Measurements from ENCODE around the gene SLC45A1.

Gene SLC45A1

DNA sequence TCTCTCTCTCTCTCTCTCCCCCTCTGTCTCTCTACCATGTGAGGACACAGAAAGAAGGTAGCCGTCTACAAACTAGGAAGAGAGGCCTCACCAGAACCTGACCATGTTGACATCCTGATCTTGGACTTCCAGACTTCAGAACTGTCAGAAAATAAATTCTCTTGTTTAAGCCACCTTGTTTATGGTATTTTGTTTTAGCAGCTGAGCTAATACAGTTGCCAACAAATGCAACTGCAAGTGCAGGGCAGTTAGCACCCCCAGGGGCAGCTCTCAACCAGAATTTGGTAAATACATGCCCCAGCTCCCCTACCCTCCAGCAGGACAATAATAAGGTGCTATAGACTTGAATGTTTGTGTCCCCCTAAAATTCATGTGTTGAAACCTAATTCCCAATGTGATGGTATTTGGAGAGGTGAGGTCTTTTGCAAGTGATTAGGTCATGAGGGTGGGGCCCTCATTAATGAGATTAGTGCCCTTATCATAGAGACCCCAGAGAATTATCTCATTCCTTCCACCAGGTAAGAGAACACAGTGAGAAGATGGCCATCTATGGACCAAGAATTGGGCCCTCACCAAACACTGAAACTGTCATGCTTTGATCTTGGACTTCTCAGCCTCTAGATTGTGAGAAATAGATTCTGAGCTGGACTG, 6.7 kb upstream of the SLC45A1 start:
- no peak for DNase-seq (ENCODE audit: low read depth)

GRCh38 chr1:8312235-8313218, 5.4 kb upstream of the SLC45A1 start:
- no peak for DNase-seq (ENCODE audit: low read depth)

DNA sequence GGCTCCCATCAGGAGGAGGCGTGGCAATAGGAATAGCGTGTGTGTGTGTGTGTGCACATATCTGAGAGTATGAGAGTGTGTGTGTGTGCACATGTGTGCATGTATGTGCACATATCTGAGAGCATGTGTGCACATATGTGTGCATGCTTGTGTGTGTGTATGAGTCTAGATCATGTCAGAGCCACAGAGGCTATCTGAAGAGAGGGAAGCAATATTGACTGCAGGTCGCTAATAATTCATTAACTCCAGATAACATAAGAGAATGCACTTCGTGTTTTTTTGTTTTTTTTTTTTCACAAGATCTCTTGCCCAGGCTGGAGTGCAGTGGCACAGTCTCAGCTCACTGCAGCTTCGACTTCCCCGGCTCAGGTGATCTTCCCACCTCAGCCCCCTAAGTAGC, 4.7 kb upstream of the SLC45A1 start:
- DNase-seq (ENCODE audit: low read depth) = no peak

- DNase-seq (ENCODE audit: low read depth) = peak; percentile 26
Observed at GRCh38 chr1:8314346-8315280, 3.3 kb upstream of the SLC45A1 start.

GRCh38 chr1:8315573-8316475, 2.1 kb upstream of the SLC45A1 start:
- no peak for DNase-seq (ENCODE audit: low read depth)

GRCh38 chr1:8318436-8318835, 522 bp downstream of the SLC45A1 start:
- no peak for DNase-seq (ENCODE audit: low read depth)

DNA sequence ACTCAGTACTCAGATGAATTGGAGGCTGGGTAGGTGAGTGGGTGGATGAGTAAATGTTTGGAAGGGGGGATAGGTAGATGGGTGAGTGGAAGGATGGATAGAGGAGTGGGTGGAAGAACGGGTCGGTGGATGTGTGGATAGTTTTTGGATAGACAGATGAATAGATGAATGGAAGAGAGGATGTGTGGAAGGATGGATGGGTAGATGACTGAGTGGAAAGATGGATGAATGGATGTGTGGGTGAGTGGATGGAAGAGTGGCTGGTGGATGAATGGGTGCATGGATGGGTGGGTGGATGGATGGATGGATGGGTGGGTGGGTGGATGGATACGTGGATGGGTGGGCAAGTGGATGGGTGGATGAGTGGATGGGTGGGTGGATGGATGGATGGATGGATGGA, 3.7 kb downstream of the SLC45A1 start:
- no peak for DNase-seq (ENCODE audit: low read depth)

DNA sequence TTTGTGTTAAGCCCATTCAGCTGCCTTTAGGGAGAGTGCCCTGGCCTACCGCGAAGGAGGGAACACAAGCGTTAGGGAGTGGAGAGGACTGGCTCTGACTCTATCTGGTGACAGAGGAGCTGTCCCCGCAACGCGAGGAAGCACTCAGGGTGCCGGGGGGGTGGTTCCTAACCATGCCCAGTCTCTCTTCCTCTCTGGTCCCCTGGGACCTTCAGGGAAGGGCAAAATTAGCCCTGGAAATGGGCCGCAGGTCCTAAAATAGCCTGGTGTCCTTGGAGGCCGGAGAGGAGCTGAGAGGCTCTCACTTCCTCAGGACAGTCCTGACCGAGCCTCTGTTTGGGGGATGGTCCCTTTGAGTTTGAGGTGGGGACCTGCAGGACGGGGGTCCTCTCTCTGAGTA, 5.8 kb downstream of the SLC45A1 start:
- DNase-seq (ENCODE audit: low read depth) = no peak

- no peak for DNase-seq (ENCODE audit: low read depth)
Observed at GRCh38 chr1:8324176-8324810, 6.4 kb downstream of the SLC45A1 start.

DNA sequence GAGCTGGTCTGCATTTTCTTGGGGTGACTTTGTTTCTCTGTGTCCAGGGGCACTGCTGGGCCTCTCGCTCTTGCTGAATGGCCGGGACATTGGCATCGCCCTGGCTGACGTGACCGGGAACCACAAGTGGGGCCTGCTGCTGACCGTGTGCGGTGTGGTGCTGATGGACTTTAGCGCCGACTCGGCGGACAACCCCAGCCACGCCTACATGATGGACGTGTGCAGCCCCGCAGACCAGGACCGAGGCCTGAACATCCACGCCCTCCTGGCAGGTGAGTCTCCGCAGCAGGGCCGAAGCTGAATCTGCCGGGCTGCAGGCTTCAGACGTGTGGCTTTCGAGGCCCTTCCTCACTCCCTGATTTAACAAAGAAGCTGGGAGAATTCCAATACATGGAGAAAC, 7.9 kb downstream of the SLC45A1 start:
- DNase-seq (ENCODE audit: low read depth) = no peak

- DNase-seq (ENCODE audit: low read depth) = no peak
Observed at GRCh38 chr1:8326265-8326664, 8.4 kb downstream of the SLC45A1 start.

DNA sequence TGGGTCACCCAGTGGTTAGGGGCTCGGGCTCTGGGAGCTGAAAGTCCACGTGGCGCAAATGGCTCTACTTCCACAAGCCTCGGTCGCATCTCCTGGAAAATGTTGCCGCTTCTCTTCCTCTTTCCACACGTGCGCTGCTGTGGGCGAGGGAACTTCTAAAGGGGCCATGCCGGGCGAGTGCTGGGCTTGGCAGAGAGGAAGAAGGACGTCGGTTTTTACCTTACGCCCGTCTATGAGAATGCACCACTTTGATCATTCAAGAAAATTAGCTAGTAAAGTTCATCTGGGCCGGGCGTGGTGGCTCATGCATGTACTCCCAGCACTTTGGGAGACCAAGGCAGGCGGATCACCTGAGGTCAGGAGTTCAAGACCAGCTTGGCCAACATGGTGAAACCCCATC, 10.4 kb downstream of the SLC45A1 start:
- DNase-seq (ENCODE audit: low read depth) = no peak

DNA sequence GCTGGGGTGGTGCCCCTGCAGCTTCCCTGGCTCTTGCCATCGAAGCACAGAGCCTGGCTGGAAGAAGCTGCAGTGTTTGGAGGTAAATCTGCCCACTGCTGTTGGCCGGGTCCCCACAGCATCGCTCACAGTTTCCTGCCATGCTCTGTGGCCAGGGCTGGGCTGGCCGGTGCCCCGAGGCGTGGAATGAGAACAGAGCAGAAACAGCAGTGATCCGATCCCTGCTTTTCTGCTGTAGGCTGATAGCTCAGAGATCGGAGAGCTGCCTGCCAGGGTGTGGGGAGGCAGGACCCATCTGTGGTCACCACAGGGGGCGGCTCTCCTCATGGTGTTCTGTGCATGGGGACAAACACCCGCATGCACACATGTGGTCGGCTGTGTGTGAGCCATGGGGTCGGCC, 11.5 kb downstream of the SLC45A1 start:
- DNase-seq (ENCODE audit: low read depth) = no peak

DNA sequence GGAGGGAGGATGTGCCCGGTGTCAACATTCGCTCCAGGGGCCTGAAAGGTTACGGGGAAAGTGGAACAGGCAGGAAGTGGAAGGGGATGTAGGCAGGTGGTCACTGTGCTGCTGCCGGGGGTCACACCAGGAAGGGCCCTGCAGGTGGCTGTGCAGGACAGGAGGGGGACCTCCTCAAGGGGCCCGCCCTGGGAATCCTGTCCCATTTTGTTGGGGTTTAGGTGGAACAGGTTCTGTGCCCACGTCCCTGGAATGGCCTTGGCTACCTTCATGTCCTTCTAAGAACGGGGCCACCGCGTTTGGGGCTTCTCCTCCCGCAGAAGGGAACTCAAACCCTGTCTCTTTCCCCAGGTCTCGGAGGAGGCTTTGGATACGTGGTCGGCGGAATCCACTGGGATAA, 11.9 kb downstream of the SLC45A1 start:
- no peak for DNase-seq (ENCODE audit: low read depth)

DNA sequence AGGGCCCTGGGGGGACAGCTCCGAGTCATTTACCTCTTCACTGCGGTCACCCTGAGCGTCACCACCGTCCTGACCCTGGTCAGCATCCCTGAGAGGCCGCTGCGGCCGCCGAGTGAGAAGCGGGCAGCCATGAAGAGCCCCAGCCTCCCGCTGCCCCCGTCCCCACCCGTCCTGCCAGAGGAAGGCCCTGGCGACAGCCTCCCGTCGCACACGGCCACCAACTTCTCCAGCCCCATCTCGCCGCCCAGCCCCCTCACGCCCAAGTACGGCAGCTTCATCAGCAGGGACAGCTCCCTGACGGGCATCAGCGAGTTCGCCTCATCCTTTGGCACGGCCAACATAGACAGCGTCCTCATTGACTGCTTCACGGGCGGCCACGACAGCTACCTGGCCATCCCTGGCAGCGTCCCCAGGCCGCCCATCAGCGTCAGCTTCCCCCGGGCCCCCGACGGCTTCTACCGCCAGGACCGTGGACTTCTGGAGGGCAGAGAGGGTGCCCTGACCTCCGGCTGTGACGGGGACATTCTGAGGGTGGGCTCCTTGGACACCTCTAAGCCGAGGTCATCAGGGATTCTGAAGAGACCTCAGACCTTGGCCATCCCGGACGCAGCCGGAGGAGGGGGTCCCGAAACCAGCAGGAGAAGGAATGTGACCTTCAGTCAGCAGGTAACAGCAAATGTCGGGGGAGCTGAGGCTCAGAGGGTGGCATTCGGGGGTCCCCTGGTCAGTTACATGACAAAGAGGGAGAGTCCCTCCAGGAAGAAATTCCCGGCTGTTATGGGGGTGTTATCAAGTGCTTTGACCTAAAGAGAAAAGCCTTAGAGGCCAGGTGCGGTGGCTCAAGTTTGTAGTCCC, 12.6 kb downstream of the SLC45A1 start:
- no peak for DNase-seq (ENCODE audit: low read depth)

GRCh38 chr1:8332806-8333205, 14.9 kb downstream of the SLC45A1 start:
- no peak for DNase-seq (ENCODE audit: low read depth)

- DNase-seq (ENCODE audit: low read depth) = no peak
Observed at GRCh38 chr1:8333246-8333987, 15.5 kb downstream of the SLC45A1 start.

DNA sequence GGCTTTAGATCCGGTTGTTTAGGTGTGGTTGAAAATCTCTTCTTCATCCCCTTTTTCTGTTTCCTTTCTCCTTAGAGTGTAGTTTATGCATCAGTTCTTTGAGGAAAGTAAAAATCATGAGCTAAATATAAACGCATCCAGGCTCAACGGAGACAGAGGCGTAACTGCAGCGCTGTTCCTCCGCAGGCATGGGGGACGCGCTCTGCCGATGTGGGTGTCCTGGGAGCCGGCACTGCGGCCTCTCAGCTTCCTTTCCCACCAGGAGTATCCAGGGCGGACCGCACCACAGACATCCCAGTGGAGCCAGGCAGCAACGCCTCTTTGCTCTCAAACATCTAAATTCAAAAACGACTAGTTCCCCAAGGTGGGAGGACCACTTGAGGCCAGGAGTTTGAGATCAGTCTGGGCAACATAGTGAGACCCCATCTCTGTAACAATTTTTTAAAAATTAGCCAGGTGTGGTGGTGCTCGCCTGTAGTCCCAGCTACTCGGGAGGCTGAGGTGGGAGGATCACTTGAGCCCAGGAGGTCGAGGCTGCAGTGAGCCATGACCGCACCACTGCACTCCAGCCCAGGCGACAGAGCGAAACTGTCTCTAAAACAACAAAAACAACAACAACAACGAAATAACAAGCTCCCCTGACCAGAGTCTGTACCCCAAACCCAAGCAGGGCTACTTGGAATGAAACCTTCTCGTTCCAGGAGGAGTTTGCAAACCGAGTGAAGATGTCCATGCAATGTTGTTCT, 16.4 kb downstream of the SLC45A1 start:
- DNase-seq (ENCODE audit: low read depth) = no peak

Measured in stimulated activated CD4-positive, alpha-beta T cell treated with anti-CD3 and anti-CD28 coated beads, Interleukin-2, amount 100 ng/mL, for 4 hours (primary cell).